Ecto neural progenitor cell (in vitro differentiated cells): Measurements from ENCODE around the gene SEC14L3.

ENCODE experiments used
- DNase-seq: peaks from one replicate; pipeline ENCODE4 v3.0.0-alpha.2; 2018; ENCODE audit warnings: low spot score

The SEC14L3 gene

DNA sequence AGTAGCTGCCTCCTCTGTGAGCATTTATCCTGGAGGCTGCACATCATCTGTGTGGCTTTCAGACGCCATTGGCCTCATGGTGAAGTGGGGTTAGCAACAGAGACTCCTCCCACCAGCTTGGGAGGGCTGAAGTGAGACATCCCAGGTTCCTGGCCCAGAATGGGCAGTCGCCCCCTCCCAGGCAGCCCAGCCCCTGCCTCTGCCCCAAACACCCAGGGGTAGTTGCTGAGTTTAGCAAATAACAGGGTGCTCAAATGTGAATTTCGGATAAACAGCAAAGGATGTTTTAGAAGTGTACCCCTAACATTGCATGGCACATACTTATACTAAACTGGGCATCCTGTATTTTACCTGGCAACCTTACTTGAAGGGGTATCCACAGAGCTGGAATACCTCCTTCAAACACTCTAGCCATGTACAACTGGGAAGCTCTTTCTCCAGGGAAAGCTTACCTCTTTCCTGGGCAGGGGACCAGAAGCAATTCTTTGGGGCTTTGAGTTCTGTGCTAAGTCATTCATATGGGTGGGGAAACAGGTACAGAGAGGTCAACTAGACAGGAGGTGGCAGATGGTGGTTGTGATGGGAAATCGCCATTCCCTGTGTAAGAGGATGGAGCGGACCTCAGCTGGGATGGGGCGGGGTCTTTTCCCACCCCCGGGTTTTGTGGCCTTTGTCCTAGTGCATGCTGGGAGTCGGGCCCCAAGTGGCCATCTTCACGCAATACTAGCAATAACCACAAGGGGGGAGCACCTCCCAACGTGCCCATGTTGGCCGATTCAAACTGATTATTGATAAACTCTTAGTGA lies 27.0 kb downstream of the SEC14L3 start:
- DNase-seq: peak; percentile 89

DNA sequence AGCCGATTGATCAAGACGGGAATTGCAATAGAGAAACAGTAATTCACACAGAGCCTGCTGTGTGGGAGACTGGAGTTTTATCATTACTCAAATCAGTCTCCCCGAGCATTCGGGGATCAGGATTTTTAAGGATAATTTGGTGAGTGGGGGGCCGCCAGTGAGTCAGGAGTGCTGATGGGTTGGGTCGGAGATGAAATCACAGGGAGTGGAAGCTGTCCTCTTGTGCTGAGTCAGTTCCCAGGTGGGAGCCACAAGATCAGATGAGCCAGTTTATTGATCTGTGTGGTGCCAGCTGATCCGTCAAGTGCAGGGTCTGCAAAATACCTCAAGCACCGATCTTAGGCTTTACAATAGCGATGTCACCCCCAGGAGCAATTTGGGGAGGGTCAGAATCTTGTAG lies 30.7 kb downstream of the SEC14L3 start:
- no peak for DNase-seq

DNA sequence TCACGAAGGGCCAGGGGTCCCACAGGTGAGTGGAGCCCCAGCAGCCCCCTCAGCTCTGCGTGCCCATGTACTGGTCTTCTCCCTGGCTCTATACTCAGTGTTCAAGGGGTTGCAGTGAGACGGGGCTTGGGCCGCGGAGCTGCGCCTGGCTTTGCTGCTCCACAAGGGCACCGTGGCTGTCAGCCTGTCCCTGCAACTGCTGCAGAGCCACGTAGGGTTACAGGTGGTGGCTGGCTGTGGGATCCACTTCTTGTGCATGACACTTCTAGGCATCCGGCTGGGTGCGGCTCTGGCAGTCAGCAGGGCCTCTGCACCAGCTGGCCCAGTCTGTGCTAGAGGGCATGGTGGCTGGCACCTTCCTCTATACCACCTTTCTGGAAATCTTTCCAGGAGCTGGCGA lies 32.0 kb downstream of the SEC14L3 start:
- no peak for DNase-seq

DNA sequence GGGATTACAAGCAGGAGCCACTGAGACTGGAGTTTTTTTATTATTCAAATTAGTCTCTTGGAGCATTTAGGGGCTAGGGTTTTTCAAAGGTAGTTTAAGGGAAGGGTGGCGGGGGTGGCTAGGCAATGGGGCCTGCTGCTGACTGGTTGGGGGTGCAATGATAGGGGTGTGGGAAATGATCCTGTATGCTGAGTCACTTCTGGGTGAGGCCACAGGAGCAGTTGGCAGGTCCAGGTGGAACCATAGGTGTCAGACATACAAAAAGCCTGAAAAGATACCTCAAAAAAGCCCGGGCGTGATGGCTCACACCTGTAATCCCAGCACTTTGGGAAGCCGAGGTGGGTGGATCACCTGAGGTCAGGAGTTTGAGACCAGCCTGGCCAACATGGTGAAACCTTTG lies 32.6 kb downstream of the SEC14L3 start:
- no peak for DNase-seq

DNA sequence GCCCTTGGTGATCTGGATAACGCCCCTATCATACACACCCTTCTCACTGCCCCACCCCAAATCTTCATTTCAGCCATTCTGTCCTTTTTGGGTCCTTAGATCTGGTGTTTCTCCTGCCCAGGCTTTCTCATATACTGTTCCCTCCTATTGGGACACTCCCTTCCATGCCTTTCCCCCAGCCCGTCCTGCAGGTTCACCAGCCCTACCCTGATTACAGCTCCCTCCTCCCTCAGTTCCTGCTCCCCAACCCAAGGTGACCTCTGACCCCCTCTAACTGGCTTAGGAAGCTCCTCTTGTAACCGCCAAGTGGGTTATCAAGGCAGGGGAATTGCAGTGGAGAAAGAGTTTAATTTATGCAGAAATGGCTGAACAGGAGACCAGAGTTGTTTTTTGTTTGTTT lies 33.3 kb downstream of the SEC14L3 start:
- DNase-seq: no peak

DNA sequence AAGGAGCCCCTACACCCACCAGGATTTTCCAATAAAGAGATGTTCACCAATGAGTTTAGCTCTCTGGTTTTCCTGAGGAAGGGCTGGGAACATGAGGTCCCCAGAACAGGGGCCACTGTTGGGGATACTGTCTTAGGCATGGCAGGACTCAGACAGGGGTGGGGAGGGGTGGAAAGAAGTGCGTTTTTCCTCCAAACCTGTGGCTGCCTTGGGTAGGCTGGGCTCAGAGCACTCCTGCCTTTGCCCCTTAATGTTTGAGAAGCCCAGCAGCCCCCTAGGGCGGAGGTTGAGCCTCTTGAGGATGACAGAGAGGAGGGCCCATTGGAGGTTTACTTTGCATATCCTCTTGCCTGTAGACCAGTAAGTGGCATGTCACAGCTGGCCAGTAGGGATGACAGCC lies 35.6 kb downstream of the SEC14L3 start:
- no peak for DNase-seq

DNA sequence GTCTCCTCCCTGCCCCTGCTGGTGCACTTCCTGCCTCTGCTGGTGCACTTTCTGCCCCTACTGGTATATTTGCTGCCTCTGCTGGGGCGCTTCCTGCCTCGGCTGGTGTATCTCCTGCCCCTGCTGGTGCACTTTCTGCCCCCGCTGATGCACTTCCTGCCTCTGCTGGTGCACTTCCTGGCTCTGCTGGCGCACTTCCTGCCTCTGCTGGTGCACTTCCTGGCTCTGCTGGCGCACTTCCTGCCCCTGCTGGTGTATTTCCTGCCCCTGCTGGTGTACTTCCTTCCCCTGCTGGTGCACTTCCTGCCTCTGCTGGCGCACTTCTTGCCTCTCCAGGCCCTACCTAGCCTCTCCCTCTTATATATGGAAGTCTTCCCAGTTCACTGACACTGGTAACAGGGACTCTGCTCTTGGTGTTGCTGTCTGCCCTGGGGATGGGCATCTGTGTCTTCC lies 36.1 kb downstream of the SEC14L3 start:
- no peak for DNase-seq

DNA sequence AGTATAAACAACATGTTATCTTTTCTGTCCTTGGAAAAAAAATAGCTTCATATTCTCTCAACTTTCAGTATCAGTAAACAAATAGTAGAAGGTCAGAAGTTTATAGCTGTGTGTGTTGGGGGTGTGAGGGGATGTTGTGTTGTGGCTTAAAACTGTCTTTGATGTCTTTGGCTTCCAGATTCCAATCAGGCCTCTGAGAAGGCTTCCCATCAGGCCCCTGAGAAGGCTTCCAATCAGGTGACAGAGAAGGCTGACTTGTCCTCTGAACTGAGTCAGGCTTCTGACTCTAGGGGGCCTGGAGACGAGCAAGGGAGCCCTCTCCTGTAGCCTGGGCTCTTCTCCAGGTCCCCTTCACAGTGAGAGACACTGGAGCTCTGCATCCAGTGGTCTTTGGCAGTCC lies 37.0 kb downstream of the SEC14L3 start:
- DNase-seq: no peak

DNA sequence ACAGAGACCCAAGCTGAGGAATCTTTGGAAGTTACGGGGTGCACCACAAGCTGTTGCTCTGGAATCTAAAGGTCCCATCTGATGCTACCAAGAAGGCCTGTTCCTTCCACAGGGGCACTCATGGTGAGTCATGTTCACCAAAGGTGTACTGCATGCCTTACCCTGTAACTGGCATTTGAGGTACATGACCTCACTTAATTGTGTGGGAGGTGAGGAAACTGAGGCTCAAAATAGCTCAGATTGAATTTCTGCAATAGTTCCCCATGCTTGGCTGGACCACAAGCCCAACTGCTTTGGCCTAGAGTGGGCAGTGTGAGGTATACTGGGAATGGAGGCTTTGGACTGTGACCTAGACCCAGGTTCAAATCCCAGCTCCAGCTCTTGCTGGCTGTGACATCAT lies 38.0 kb downstream of the SEC14L3 start:
- no peak for DNase-seq

DNA sequence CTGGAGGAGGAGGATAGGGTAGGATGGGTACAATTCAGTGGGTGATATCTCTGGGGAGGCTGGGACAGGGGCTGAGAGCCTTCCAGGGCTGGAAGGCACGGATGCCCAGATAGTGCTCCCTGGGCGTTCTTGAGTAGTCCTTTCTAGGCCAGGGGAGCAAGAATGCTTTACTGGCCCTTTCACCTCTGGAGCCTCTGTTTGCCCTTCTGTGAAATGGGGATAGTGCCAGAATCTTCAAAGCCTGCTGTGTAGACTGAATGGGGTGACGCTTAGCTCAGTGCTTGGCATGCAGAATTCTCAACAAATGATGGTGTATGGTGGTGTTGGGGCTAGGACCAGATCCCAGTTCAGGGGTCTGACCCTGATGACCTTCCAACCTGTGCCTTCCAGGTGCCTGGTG lies 38.6 kb downstream of the SEC14L3 start:
- no peak for DNase-seq

DNA sequence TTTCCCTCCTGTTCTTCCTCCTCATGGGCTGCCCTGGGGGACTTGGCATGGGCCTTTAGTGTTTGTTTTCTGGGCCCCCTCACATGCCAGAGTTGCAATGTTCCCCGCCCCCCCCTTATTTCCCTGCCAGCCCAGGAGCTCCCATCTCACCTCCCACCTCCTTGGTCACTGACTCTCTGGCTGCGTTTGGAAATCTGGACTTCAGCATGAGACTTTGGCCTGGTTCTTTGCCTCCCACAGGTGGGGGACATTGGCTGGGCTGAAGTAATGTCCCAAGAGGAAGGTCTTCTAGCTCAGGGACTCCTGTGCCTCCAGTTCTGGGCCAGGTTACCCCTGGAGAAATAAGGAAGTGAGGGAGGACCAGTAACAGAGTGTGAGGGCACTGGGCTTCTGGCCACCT lies 39.3 kb downstream of the SEC14L3 start:
- DNase-seq: no peak

DNA sequence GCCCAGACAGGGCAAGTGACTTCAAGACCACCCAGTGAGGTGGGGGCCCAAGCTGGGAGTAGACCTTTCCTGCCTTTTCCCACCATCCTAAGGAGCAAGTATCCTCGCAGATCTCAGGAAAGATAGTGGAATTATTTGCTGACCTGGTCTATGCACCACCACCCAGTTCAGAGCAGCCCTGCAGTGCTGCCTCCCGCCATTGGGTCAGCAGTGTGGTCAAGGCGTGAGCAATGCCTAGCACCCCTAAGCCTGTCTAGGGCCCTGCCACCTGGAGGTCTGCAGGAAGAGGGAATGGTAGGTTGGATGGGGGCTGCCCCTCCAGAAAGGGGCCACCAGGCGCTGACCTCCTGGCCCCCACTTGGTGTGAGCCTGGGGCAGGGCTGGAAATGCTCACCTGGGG lies 39.7 kb downstream of the SEC14L3 start:
- no peak for DNase-seq

DNA sequence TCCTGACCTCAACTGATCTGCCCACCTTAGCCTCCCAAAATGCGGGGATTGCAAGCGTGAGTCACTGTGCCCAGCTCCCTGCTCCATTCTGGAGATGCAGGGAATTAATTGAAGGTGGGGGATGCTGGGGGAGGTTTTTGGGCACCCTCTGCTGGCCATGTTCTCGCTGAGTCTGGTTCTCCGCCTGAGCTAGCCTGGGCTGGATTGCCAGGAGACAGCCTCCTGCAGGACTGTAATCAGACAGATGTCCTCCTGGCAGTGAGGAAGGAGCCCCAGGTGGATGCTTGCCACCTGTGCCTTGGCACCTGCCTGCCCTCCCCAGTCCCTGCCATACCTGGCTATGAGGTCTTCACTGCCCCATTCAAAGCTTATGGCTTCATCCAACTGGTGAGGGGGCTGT lies 40.9 kb downstream of the SEC14L3 start:
- no peak for DNase-seq

DNA sequence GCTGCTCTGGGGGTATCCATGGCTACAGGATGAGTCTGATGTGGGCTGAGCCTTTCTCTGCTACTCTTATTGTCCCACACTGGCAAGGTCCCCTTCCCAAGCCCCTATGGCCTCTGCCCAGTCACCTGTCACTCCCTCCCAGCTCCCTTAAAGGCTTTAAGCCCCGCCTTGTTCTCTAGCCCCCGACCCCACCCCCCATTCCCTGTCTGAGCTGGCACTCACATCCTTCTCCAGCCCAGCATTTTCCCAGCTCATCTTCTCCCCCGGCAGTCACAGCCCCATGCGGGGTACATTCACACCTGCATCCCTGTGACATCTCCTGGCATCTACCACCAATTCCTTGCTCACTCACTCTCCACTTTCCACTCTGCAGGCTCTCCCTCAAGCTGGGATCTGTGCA lies 41.9 kb downstream of the SEC14L3 start:
- no peak for DNase-seq

DNA sequence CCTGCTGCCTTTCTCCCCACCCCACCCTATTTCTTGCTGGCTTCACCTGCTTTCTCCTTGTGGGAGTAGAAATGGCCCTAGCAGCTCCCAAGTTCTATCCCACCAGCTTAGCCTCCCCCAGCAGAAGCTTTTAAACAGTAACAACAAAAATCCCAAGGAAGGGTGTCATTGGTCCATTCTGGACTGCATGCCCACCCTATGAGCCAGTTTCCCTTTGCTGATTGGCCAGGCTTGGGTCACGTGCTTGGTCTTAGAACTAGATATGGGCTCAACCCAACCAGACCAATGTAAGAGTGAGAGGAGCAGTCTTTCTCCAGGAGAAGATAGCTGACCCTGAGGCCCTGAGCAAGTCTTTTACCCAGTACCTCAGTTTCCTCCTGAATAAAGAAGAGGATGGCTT lies 43.9 kb downstream of the SEC14L3 start:
- no peak for DNase-seq

DNA sequence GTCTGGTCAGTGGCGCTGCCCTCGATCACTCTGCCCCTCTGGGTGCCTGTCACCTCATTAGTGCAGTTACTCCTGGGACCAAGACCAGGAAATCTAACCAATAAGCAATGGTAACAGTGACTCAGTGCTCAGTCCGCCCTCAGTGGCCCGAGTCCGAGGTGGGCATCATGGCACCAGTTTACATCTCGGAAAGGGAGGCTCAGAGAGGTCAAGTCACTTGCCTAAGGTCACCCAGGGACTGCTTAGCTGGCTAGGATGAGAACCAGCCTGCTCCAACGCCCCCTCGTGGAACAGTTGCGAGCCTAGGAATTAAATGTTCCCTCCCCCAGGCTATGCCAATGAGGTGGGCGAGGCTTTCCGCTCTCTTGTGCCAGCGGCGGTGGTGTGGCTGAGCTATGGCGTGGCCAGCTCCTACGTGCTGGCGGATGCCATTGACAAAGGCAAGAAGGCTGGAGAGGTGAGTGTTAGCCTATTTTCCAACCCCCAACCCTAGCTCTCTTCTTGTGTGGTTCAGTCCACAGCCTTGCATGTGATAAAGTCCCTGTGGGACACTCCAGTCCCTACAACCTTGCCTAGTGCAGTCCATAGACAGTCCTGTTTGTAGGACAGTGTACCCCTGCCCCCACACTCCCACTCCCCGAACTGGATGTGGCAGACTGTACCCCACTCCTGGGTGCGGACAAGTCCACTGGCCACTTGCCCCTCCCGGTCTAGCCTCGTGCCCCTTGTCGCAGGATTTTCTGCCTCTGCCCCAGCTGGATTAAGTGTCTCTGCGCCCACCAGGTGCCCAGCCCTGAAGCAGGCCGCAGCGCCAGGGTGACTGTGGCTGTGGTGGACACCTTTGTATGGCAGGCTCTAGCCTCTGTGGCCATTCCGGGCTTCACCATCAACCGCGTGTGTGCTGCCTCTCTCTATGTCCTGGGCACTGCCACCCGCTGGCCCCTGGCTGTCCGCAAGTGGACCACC lies 45.1 kb downstream of the SEC14L3 start:
- peak; percentile 79 for DNase-seq

DNA sequence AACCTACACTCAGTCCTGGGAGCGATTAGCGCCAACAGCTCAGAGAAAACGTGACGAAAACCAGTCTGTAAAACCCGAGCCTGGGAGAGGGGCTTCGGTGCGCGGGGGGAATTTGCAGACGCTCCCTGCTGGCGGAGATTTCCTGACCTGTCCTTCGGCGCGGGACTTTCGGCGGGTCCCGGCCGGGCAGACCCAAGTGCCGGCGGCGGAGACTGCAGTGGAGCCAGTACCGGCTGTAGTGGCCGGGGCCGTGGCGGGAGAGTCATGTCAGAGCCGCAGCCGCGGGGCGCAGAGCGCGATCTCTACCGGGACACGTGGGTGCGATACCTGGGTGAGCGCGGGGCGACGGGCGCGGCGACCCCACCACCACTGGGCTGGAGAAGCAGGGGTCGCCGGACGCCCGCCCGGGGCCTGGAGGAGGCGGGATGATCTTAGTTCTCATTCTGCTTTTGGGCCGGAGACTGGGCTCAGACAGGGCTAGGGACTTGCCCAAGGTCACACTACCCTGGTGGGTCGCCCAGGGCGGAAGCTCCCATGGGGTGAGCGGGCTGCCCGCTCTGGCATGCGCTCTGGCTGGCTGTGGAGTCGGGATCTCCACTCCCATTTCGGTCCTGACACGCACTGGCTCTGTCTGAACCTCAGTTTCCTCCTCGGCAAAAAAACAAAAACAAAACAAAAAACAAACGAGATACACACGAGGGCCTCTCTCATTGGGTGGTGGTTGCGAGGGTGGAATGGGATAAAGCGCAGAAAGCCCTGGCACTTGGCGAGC lies 46.0 kb downstream of the SEC14L3 start, which contains the start of gene MTFP1:
Gene MTFP1, plus strand, starts transcription at position 153 of the 772 bp plus-strand sequence. Its CDS starts 112 bp downstream, at position 265.
- DNase-seq: peak; percentile 86

DNA sequence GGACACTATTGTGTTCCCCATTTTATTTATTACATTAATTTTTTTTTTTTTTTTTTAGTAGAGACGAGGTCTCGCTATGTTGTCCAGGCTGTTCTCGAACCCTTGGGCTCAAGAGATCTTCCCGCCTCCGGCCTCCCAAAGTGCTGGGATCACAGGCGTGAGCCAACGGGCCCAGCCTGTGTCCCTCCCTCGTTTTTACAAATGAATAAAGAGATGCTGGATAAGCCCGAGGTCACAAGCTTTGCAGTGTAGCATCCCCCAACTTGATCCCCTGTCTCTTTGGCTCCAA lies 46.5 kb downstream of the SEC14L3 start:
- DNase-seq: no peak

DNA sequence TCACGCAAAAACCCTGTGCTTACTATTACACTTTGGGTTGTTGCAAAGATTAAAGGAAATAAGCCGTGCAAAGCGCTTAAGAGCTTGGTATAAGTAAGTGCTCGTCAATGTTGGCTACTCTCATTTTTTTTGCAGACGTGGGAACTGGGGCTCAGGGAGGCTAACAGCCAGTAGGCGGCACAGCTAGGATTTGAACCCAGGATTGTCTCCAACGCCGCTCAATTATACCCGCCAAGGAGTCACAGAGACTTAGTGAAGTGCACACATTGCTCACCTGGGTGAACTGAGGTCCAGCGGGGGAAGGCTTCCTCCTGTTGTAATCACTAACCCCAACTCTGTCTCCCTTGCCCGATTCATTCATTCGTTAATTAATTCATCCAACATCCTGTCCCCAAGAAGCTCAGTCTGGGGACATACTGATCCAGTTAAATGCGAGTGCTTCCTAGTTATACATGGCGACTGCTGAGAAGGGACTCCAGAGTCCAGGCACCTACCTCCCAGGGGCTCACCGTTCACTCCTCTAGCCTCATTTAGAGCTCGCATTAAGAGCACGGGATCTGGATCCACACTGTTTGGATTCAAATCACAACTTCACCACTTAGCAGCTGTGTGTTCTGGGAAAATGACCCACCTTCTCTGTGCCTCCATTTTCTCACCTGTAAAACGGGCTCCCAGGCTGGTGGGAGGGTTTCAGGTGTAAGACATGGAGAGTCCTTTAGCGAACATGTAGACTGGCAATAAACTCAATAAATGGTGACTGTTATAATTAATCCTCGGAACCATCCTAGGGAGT lies 47.1 kb downstream of the SEC14L3 start:
- DNase-seq: peak; percentile 55

DNA sequence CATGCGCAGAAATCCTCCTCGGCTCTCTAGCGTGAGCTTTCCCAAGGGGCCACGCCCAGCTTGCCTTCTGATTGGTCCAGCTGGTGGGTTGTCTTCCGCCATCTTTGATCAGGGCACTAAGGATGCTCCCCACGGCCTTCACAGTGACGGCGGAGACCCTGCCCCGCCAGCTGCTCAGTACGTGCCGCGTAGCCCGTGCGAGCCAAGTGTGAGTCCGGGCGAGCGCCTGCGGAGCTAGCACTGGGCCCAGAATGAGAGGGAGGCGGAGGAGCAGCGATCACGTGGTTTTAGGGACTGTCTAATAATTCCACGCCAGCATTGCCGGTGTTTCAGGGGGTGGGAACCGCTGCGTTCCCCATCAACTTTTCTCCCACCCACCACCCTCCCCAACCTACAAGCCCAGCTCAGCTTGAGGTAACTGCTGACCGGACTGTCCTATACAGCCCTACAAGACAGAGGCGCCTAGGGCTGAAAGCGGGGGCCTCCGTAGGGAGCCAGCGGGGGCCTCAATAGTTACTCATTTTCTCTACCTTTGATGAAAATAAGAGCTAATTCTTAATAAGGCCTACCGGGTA lies 47.8 kb downstream of the SEC14L3 start:
- peak; percentile 99 for DNase-seq

DNA sequence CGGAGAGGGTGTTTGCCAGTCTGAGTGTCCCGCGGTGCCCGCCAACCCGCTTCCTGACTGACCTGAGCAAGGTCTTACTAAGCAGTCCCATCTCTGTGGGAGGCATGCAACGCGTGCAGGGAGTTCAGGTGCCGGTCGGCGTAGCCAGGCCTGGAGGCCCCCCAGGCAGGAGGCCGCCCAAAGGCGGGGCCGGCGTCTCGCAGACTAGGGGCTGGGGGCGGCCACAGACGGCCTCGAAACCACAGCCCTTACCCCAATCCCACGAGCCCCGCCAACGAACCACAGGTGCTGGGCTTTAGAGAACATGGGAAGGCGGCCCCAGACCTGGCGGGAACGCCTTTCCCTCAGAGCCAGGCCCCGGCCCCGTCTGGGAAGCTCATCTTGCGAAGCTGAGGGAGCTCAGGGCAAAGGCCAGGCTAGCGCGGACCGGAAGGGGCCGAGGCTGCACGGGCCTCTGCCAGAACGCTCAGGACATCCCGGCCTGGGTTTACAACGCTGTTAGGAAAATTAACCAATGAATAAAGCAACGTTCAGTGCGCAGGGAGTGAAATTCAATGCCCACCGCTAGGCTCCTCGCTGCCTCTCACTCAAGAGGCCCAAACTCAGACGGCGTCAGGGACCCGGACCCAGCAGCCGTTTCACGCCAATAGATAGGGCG lies 48.4 kb downstream of the SEC14L3 start:
- DNase-seq: no peak
